K562 (cell line): ENCODE results near the gene LMLN. TPM values are rescaled to one million over a fixed set of nuclear protein-coding genes. Genes with fewer than 3 reads are reported as not detected.

ENCODE experiments used
- ARID3A ChIP-seq: IDR thresholded peaks from 2 replicates; pipeline ENCODE4 v1.6.1; 2012; ENCODE audit warnings: low read depth, low read length, improper control_type of control experiment, borderline replicate concordance
- CCNT2 ChIP-seq: IDR thresholded peaks from 2 replicates; pipeline ENCODE4 v1.6.1; 2011; ENCODE audit warnings: borderline replicate concordance, low read depth, mild to moderate bottlenecking, moderate library complexity, mixed read lengths, low read length; ENCODE audit not compliant: insufficient read length; ENCODE audit errors: extremely low read depth
- CREBBP ChIP-seq: IDR thresholded peaks from one replicate; pipeline ENCODE4 v1.6.1; 2012; ENCODE audit warnings: low read depth, mild to moderate bottlenecking, control low read depth, inconsistent platforms, low read length
- DEAF1 ChIP-seq: fragments of 450-650 bp; formaldehyde crosslinking; IDR thresholded peaks from 2 replicates; pipeline ENCODE4 v1.4.0; 2020; ENCODE audit warnings: mild to moderate bottlenecking, moderate library complexity
- ESRRB ChIP-seq: fragments of 250-450 bp; sonication (Bioruptor Pico); IDR thresholded peaks from 2 replicates; pipeline ENCODE4 v1.5.0; 2020; ENCODE audit warnings: mild to moderate bottlenecking, moderate library complexity, borderline replicate concordance
- MCM2 ChIP-seq: fragments of 450-650 bp; IDR thresholded peaks from 2 replicates; pipeline ENCODE4 v1.6.1; 2017; ENCODE audit warnings: low read depth, mild to moderate bottlenecking
- MIER1 ChIP-seq: fragments of 450-650 bp; IDR thresholded peaks from 2 replicates; pipeline ENCODE4 v1.6.1; 2016; ENCODE audit warnings: antibody characterized with exemption, mild to moderate bottlenecking, low read depth
- NFRKB ChIP-seq: fragments of 450-650 bp; IDR thresholded peaks from 2 replicates; pipeline ENCODE4 v1.6.1; 2016; ENCODE audit warnings: low read depth
- SETDB1 ChIP-seq: IDR thresholded peaks from one replicate; pipeline ENCODE4 v1.6.1; 2012; ENCODE audit warnings: low read length, control low read depth, inconsistent platforms
- SNRNP70 ChIP-seq: fragments of 200-400 bp; formaldehyde crosslinking; optimal IDR thresholded peaks from 2 replicates; pipeline ENCODE3; 2017; ENCODE audit warnings: low read depth, low read length
- SRF ChIP-seq, 2 experiments: fragments of 250-450, 450-650 bp in 1 of 2; sonication (Bioruptor Pico) in 1 of 2; sonication (generic) in 1 of 2; formaldehyde crosslinking; IDR thresholded peaks; 2 replicates each; pipeline versions ENCODE4 v1.5.0 to v1.5.1; 2020 to 2022; ENCODE audit warnings: mild to moderate bottlenecking in 1 of 2, missing genetic modification reagents in 1 of 2
- TBP ChIP-seq: optimal IDR thresholded peaks from 2 replicates; pipeline ENCODE3; 2011; ENCODE audit warnings: low read depth, low read length, improper control_type of control experiment
- ZNF212 ChIP-seq: fragments of 450-650 bp; formaldehyde crosslinking; IDR thresholded peaks from 2 replicates; pipeline ENCODE4 v1.4.0; 2020; ENCODE audit warnings: mild to moderate bottlenecking
- ZNF740 ChIP-seq, 3 experiments: fragments of 200-800 bp in 1 of 3; sonication (Bioruptor generic) in 1 of 3; sonication (generic) in 1 of 3; formaldehyde crosslinking in 1 of 3; IDR thresholded peaks; 2 replicates each; pipeline versions ENCODE4 v1.6.1 to v1.8.0; 2016 to 2022; ENCODE audit warnings: mild to moderate bottlenecking in 2 of 3, missing compliant biosample characterization in 2 of 3, missing genetic modification characterization in 2 of 3, missing genetic modification reagents in 1 of 3
- polyA plus RNA-seq, 8 experiments: library from polyadenylated mRNA; depleted of rRNA in 4 of 8; stranded (reverse) in 5 of 8; unstranded in 3 of 8; fragments of >200 nt; fragmentation: Nextera tagmentation in 2 of 8; fragmentation: Illumina TruSeq in 1 of 8; extraction: Ambion mirVana in 2 of 8; extraction: Trizol in 1 of 8; gene quantifications; 2 replicates each; pipeline versions ENCODE4 v1.2.1 to v1.2.3, GENCODE V29; 2011 to 2014; ENCODE audit warnings: inconsistent platforms in 1 of 8, missing spikeins in 1 of 8
- total RNA-seq, 7 experiments: library from RNA; depleted of rRNA in 6 of 7; stranded (reverse); fragments of >200 nt in 6 of 7; fragmentation: Illumina TruSeq in 2 of 7; extraction: Trizol in 2 of 7; gene quantifications; 2 replicates each; pipeline versions ENCODE4 v1.2.1 to v1.2.3, GENCODE V29; 2011 to 2021; ENCODE audit warnings: low replicate concordance in 1 of 7
- TF ChIP-seq, protein P1 (sequence below): fragments of 450-650 bp; IDR thresholded peaks from 2 replicates; pipeline ENCODE4 v1.6.1; 2017; ENCODE audit warnings: mild to moderate bottlenecking, moderate library complexity
- TF ChIP-seq, protein P2 (sequence below): fragments of 450-650 bp; IDR thresholded peaks from 2 replicates; pipeline ENCODE4 v1.6.1; 2017; ENCODE audit warnings: antibody characterized with exemption
- TF ChIP-seq, protein P3 (sequence below): sonication (generic); formaldehyde crosslinking; IDR thresholded peaks from 2 replicates; pipeline ENCODE4 v1.8.1; 2023; ENCODE audit warnings: mild to moderate bottlenecking, missing genetic modification reagents

Gene LMLN
- total and polyA plus RNA-seq, 9 of the 15 experiments (the other 6 are each of a cell fraction or from before 2014, with no cell fraction given): 2.2 to 15.9 (median 6.9) TPM

DNA sequence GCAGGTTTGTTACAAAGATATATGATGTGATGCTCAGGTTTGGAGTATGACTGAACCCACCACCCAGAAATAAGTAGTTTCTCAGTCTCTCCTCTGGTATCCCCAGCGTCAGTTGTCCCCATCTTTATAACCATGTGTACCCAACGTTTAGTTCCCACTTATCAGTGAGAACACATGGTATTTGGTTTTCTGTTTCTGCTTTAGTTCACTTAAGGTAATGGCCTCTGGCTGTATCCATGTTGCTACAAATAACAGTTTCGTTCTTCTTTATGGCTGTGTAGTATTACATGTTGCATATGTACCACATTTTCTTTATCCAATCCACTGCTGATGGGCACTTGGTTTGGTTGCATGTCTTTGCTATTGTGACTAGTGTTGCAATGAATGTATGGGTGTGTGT is 132.3 kb downstream of the LMLN start (continued):
- TF ChIP-seq DEAF1 (CRISPR knock-in tag) (no peak), TBP (no peak), SRF (CRISPR knock-in tag; IDR thresholded peaks at IDR 0.05) (no peak), MIER1 (no peak), ARID3A (no peak), ESRRB (CRISPR knock-in tag) (no peak), NFRKB (no peak), ZNF740 (CRISPR knock-in tag; IDR thresholded peaks at IDR 0.05) (no peak), ZNF740 (tag; IDR thresholded peaks at IDR 0.05) (no peak), CCNT2 (no peak), ZNF212 (CRISPR knock-in tag) (no peak), SETDB1 (no peak), CREBBP (no peak), SNRNP70 (no peak), MCM2 (no peak)
- TF ChIP-seq, protein P1, sequence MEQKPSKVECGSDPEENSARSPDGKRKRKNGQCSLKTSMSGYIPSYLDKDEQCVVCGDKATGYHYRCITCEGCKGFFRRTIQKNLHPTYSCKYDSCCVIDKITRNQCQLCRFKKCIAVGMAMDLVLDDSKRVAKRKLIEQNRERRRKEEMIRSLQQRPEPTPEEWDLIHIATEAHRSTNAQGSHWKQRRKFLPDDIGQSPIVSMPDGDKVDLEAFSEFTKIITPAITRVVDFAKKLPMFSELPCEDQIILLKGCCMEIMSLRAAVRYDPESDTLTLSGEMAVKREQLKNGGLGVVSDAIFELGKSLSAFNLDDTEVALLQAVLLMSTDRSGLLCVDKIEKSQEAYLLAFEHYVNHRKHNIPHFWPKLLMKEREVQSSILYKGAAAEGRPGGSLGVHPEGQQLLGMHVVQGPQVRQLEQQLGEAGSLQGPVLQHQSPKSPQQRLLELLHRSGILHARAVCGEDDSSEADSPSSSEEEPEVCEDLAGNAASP: peak; percentile 80
- TF ChIP-seq, protein P2, sequence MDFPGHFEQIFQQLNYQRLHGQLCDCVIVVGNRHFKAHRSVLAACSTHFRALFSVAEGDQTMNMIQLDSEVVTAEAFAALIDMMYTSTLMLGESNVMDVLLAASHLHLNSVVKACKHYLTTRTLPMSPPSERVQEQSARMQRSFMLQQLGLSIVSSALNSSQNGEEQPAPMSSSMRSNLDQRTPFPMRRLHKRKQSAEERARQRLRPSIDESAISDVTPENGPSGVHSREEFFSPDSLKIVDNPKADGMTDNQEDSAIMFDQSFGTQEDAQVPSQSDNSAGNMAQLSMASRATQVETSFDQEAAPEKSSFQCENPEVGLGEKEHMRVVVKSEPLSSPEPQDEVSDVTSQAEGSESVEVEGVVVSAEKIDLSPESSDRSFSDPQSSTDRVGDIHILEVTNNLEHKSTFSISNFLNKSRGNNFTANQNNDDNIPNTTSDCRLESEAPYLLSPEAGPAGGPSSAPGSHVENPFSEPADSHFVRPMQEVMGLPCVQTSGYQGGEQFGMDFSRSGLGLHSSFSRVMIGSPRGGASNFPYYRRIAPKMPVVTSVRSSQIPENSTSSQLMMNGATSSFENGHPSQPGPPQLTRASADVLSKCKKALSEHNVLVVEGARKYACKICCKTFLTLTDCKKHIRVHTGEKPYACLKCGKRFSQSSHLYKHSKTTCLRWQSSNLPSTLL: no peak
- TF ChIP-seq, protein P3, sequence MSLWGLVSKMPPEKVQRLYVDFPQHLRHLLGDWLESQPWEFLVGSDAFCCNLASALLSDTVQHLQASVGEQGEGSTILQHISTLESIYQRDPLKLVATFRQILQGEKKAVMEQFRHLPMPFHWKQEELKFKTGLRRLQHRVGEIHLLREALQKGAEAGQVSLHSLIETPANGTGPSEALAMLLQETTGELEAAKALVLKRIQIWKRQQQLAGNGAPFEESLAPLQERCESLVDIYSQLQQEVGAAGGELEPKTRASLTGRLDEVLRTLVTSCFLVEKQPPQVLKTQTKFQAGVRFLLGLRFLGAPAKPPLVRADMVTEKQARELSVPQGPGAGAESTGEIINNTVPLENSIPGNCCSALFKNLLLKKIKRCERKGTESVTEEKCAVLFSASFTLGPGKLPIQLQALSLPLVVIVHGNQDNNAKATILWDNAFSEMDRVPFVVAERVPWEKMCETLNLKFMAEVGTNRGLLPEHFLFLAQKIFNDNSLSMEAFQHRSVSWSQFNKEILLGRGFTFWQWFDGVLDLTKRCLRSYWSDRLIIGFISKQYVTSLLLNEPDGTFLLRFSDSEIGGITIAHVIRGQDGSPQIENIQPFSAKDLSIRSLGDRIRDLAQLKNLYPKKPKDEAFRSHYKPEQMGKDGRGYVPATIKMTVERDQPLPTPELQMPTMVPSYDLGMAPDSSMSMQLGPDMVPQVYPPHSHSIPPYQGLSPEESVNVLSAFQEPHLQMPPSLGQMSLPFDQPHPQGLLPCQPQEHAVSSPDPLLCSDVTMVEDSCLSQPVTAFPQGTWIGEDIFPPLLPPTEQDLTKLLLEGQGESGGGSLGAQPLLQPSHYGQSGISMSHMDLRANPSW (CRISPR knock-in tag): no peak
